Endodermal cell (in vitro differentiated cells): ENCODE measurements around the gene ZBTB25. TPM values are rescaled to one million over a fixed set of nuclear protein-coding genes. Genes with fewer than 3 reads are reported as not detected.

ENCODE experiments used
- DNase-seq: peaks from one replicate; pipeline ENCODE4 v3.0.0-alpha.2; 2017
- H3K27ac ChIP-seq: 2 replicates; pipeline ENCODE4 v1.5.1; 2013; ENCODE audit warnings: mild to moderate bottlenecking, low read depth, low read length, moderate library complexity
- H3K27me3 ChIP-seq: 2 replicates; pipeline ENCODE4 v1.6.1; 2013; ENCODE audit warnings: mild to moderate bottlenecking, low read length, moderate library complexity; ENCODE audit not compliant: insufficient read depth, control insufficient read depth, poor library complexity, severe bottlenecking
- H3K36me3 ChIP-seq: 2 replicates; pipeline ENCODE4 v1.7.0; 2013; ENCODE audit warnings: mild to moderate bottlenecking, low read length, moderate library complexity; ENCODE audit not compliant: control insufficient read depth, insufficient read depth
- H3K4me1 ChIP-seq: one replicate; pipeline ENCODE4 v1.7.0; 2013; ENCODE audit warnings: low read length; ENCODE audit not compliant: control insufficient read depth, insufficient read depth
- H3K4me3 ChIP-seq: 2 replicates; pipeline ENCODE4 v1.5.1; 2013; ENCODE audit warnings: mild to moderate bottlenecking, low read length, moderate library complexity
- H3K9ac ChIP-seq: 2 replicates; pipeline ENCODE4 v1.6.1; 2013; ENCODE audit warnings: mild to moderate bottlenecking, low read length, moderate library complexity; ENCODE audit not compliant: poor library complexity, severe bottlenecking; ENCODE audit errors: extremely low read depth
- H3K9me3 ChIP-seq: 2 replicates; pipeline ENCODE4 v1.6.1; 2013; ENCODE audit warnings: mild to moderate bottlenecking, low read length, moderate library complexity; ENCODE audit not compliant: control insufficient read depth
- H3K27ac Mint-ChIP-seq: 2 replicates; pipeline ENCODE4 v1.8.0; 2020; ENCODE audit warnings: mixed read lengths
- H3K27me3 Mint-ChIP-seq: 2 replicates; pipeline ENCODE4 v1.8.0; 2021; ENCODE audit warnings: mild to moderate bottlenecking, mixed read lengths; ENCODE audit not compliant: insufficient read depth
- H3K36me3 Mint-ChIP-seq: 2 replicates; pipeline ENCODE4 v1.8.0; 2020; ENCODE audit warnings: low read depth, mixed read lengths
- H3K4me1 Mint-ChIP-seq: 2 replicates; pipeline ENCODE4 v1.8.0; 2020; ENCODE audit warnings: mixed read lengths
- H3K4me3 Mint-ChIP-seq: 2 replicates; pipeline ENCODE4 v1.8.0; 2020; ENCODE audit warnings: mild to moderate bottlenecking, moderate library complexity, mixed read lengths
- H3K9me3 Mint-ChIP-seq: 2 replicates; pipeline ENCODE4 v1.8.0; 2020; ENCODE audit warnings: mild to moderate bottlenecking, mixed read lengths
- CTCF ChIP-seq: fragments of 200-600 bp; sonication (generic); conservative IDR thresholded peaks from 2 replicates; pipeline ENCODE4 v1.5.0; 2021; ENCODE audit warnings: antibody characterized with exemption, mild to moderate bottlenecking
- WGBS, 2 experiments: methylation state at CpG; one replicate each; pipeline versions ENCODE4 v1.1.5 to v1.1.7; 2013; ENCODE audit warnings: missing lambda C conversion rate in 2 of 2, mixed read lengths in 1 of 2; ENCODE audit not compliant: insufficient coverage in 1 of 2, insufficient read length in 1 of 2; 5-methylcytosine and 5-hydroxymethylcytosine counted together
- total RNA-seq, 2 donors: library from RNA; stranded (reverse); fragmentation: NEBNext Ultra II Directional in 1 of 2; extraction: Animal tissue kit (Norgen Biotek cat#: 25700) in 1 of 2; gene quantifications; 2 replicates in 1 of 2; 3 replicates in 1 of 2; pipeline ENCODE4 v1.2.1, GENCODE V29; 2021

Gene ZBTB25
- total RNA-seq, 2 donors from 2014 or later = 14.0 to 17.0 TPM

- WGBS, 2 experiments = 25 to 27% methylated on average over 58 to 79 of the region's 79 CpGs
- peaks cover 11% of the 10 kb centered on the region for H3K36me3 Mint-ChIP-seq
Observed at GRCh38 chr14:64540208-64541202, 36.9 kb upstream of the ZBTB25 start, which contains the start of gene HSPA2. Gene HSPA2 (plus strand): TSS chr14:64540741. CDS start chr14:64540850, 109 bp downstream.

GRCh38 chr14:64536488-64537245, 33.0 kb upstream of the ZBTB25 start:
- Histone ChIP-seq H3K9ac (no peak overlapping the region), H3K36me3 (no peaks in the 10 kb centered on the region), H3K27me3 (peaks cover 10% of the 10 kb centered on the region), H3K4me1 (no peaks in the 10 kb centered on the region), H3K27ac (no peak overlapping the region), H3K4me3 (no peak overlapping the region), H3K9me3 (peaks cover 10% of the 10 kb centered on the region)
- 83 to 91% methylated on average over 2 to 4 of the region's 4 CpGs for WGBS, 2 experiments
- Mint-ChIP-seq H3K36me3 (peaks cover 7% of the 10 kb centered on the region), H3K4me1 (peaks cover 4% of the 10 kb centered on the region), H3K27me3 (peaks cover 6% of the 10 kb centered on the region), H3K27ac (no peak overlapping the region), H3K4me3 (no peak overlapping the region), H3K9me3 (peaks cover 13% of the 10 kb centered on the region)
- no peak for TF ChIP-seq CTCF
- DNase-seq = peak; percentile 54

More at GRCh38 chr14:64540208-64541202, 36.9 kb upstream of the ZBTB25 start, which contains the start of gene HSPA2:
- peaks cover 26% of the 10 kb centered on the region for H3K9me3 Mint-ChIP-seq
- Histone ChIP-seq H3K27ac (peak within 1 kb of the TSS; percentile 83), H3K4me3 (peak within 1 kb of the TSS; percentile 85), H3K9ac (peak within 1 kb of the TSS; percentile 85), H3K9me3 (peaks cover 14% of the 10 kb centered on the region), H3K27me3 (peaks cover 36% of the 10 kb centered on the region), H3K4me1 (peaks cover 4% of the 10 kb centered on the region), H3K36me3 (no peaks in the 10 kb centered on the region)
- peak within 1 kb of the TSS; percentile 100 for H3K27ac Mint-ChIP-seq
- peak within 1 kb of the TSS; percentile 85 for H3K4me3 Mint-ChIP-seq
- peaks cover 6% of the 10 kb centered on the region for H3K27me3 Mint-ChIP-seq
- peaks cover 16% of the 10 kb centered on the region for H3K4me1 Mint-ChIP-seq
- DNase-seq = peak; percentile 100
- peak; percentile 77 for TF ChIP-seq CTCF

- Histone ChIP-seq H3K36me3 (peaks cover 4% of the 10 kb centered on the region), H3K27ac (no peak overlapping the region), H3K4me1 (no peaks in the 10 kb centered on the region), H3K9me3 (no peaks in the 10 kb centered on the region), H3K9ac (no peak overlapping the region), H3K4me3 (no peak overlapping the region), H3K27me3 (no peaks in the 10 kb centered on the region)
- Mint-ChIP-seq H3K4me1 (no peaks in the 10 kb centered on the region), H3K36me3 (peaks cover 2% of the 10 kb centered on the region), H3K9me3 (peaks cover 2% of the 10 kb centered on the region), H3K27me3 (no peaks in the 10 kb centered on the region), H3K4me3 (no peak overlapping the region), H3K27ac (no peak overlapping the region)
- DNase-seq = no peak
- 92% methylated on average over 2 of the region's 2 CpGs; no CpG with 5 or more reads in 1 of the 2 experiments for WGBS, 2 experiments
- no peak for TF ChIP-seq CTCF
Observed at GRCh38 chr14:64531567-64531966, 27.9 kb upstream of the ZBTB25 start.
